Suprapubic skin (tissue), 3 donors: ENCODE data around the gene SUPT7L.

Source experiments
- CTCF ChIP-seq, 2 donors: fragments of 200-600 bp in 1 of 2; fragments of 450-650 bp in 1 of 2; sonication (generic) in 1 of 2; IDR thresholded peaks; one replicate each; pipeline ENCODE4 v1.5.1; 2016 to 2019; ENCODE audit warnings: antibody characterized with exemption in 2 of 2, mild to moderate bottlenecking in 1 of 2, moderate library complexity in 1 of 2
- EP300 ChIP-seq: sonication (generic); formaldehyde crosslinking; IDR thresholded peaks from one replicate; pipeline ENCODE4 v1.6.1; 2017; ENCODE audit warnings: antibody characterized with exemption

- TF ChIP-seq EP300 (no peak), CTCF (IDR thresholded peaks at IDR 0.05) (no peak)
These were observed 25.3 kb downstream of the SUPT7L start for GRCh38 chr2:27638037-27638637.
